Panc1 (cell line): ENCODE data around the gene UMAD1.

Source experiments
- POLR2AphosphoS5 ChIP-seq: IDR thresholded peaks from 2 replicates; pipeline ENCODE4 v1.6.1; 2012; ENCODE audit warnings: mild to moderate bottlenecking, low read depth, low read length, moderate library complexity
- SIN3A ChIP-seq: IDR thresholded peaks from 2 replicates; pipeline ENCODE4 v1.6.1; 2012; ENCODE audit warnings: low read depth, mild to moderate bottlenecking, low read length, moderate library complexity, borderline replicate concordance; ENCODE audit not compliant: insufficient read depth
- TCF7L2 ChIP-seq: IDR thresholded peaks from 2 replicates; pipeline ENCODE4 v1.6.1; 2011; ENCODE audit warnings: mild to moderate bottlenecking, low read depth, low read length, inconsistent platforms
- TF ChIP-seq, protein P1 (sequence below): fragments of 450-650 bp; IDR thresholded peaks from 2 replicates; pipeline ENCODE4 v1.5.1; 2017; ENCODE audit warnings: mild to moderate bottlenecking
- TF ChIP-seq, protein P2 (sequence below), 2 experiments: IDR thresholded peaks; 2 replicates each; pipeline ENCODE4 v1.6.1; 2011 to 2012; ENCODE audit warnings: low read depth in 2 of 2, control low read depth in 1 of 2, low read length in 1 of 2, mild to moderate bottlenecking in 1 of 2, moderate library complexity in 1 of 2; ENCODE audit not compliant: insufficient read depth in 1 of 2

DNA sequence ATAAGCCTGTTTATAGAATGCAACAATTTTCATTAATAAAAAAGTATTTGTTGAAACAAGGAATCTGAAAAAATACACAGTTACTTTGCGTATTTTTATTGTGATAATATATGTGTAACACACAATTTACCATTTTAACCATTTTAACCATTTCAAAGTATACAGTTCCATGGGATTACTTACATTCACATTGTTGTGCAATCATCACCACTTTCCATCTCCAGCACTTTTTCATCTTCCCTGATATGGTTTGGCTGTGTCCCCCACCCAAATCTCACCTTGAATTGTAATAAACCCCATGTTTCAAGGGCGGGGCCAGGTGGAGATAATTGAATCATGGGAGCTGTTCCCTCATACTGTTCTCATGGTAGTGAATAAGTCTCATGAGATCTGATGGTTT is 266.8 kb downstream of the UMAD1 start:
- TF ChIP-seq, protein P1, sequence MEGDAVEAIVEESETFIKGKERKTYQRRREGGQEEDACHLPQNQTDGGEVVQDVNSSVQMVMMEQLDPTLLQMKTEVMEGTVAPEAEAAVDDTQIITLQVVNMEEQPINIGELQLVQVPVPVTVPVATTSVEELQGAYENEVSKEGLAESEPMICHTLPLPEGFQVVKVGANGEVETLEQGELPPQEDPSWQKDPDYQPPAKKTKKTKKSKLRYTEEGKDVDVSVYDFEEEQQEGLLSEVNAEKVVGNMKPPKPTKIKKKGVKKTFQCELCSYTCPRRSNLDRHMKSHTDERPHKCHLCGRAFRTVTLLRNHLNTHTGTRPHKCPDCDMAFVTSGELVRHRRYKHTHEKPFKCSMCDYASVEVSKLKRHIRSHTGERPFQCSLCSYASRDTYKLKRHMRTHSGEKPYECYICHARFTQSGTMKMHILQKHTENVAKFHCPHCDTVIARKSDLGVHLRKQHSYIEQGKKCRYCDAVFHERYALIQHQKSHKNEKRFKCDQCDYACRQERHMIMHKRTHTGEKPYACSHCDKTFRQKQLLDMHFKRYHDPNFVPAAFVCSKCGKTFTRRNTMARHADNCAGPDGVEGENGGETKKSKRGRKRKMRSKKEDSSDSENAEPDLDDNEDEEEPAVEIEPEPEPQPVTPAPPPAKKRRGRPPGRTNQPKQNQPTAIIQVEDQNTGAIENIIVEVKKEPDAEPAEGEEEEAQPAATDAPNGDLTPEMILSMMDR = no peak
- TF ChIP-seq, protein P2, sequence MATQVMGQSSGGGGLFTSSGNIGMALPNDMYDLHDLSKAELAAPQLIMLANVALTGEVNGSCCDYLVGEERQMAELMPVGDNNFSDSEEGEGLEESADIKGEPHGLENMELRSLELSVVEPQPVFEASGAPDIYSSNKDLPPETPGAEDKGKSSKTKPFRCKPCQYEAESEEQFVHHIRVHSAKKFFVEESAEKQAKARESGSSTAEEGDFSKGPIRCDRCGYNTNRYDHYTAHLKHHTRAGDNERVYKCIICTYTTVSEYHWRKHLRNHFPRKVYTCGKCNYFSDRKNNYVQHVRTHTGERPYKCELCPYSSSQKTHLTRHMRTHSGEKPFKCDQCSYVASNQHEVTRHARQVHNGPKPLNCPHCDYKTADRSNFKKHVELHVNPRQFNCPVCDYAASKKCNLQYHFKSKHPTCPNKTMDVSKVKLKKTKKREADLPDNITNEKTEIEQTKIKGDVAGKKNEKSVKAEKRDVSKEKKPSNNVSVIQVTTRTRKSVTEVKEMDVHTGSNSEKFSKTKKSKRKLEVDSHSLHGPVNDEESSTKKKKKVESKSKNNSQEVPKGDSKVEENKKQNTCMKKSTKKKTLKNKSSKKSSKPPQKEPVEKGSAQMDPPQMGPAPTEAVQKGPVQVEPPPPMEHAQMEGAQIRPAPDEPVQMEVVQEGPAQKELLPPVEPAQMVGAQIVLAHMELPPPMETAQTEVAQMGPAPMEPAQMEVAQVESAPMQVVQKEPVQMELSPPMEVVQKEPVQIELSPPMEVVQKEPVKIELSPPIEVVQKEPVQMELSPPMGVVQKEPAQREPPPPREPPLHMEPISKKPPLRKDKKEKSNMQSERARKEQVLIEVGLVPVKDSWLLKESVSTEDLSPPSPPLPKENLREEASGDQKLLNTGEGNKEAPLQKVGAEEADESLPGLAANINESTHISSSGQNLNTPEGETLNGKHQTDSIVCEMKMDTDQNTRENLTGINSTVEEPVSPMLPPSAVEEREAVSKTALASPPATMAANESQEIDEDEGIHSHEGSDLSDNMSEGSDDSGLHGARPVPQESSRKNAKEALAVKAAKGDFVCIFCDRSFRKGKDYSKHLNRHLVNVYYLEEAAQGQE (IDR thresholded peaks at IDR 0.05; ENCODE audit: insufficient read depth in 1 of 2, low read depth in 2 of 2, low read length in 1 of 2) = no peak
- no peak for TF ChIP-seq SIN3A
- TF ChIP-seq POLR2AphosphoS5 = no peak
- TF ChIP-seq TCF7L2 = no peak
